ENCODE results near the gene TACR2.

TACR2 gene

DNA sequence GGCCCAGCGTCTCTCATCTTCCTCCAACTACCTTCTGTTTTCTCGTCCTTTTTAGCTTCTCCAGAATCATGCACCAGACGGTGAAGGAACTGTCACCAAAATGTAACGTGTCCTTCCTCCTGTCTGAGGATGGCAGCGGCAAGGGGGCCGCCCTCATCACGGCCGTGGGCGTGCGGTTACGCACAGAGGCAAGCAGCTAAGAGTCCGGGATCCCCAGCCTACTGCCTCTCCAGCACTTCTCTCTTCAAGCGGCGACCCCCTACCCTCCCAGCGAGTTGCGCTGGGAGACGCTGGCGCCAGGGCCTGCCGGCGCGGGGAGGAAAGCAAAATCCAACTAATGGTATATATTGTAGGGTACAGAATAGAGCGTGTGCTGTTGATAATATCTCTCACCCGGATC, 15.8 kb downstream of the TACR2 start:
- no peak for DNase-seq

DNA sequence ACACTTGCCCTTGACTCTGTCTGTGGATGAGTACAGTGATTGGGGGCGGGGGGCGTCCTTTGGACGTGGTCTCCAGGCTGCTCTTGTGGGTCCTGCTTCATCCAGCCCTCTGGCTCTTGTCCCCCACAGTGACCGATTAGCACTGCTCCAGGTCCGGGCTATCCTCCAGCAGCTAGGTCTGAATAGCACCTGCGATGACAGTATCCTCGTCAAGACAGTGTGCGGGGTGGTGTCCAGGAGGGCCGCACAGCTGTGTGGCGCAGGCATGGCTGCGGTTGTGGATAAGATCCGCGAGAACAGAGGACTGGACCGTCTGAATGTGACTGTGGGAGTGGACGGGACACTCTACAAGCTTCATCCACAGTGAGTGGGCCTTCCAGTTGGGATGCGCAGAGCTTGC, 18.3 kb downstream of the TACR2 start:
- DNase-seq, result no peak

DNA sequence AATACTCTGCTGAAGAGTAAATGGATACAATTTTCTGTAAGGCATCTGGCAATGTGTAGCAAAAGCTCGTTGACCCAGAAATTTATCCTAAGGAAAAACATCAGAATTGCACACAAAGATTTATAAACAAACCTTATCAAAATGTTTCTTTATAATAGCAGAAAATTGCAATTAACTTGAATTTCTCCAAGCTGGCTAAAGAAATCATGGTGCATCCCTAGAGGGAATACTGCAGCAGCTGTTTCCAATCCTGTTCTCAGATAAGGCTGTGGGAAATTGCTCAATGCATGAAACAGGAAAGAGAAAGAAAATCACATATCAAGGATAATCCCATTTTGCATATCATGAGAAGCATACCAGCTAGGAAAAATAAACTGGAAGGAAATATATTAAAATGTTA, 18.7 kb downstream of the TACR2 start:
- DNase-seq, result no peak

DNA sequence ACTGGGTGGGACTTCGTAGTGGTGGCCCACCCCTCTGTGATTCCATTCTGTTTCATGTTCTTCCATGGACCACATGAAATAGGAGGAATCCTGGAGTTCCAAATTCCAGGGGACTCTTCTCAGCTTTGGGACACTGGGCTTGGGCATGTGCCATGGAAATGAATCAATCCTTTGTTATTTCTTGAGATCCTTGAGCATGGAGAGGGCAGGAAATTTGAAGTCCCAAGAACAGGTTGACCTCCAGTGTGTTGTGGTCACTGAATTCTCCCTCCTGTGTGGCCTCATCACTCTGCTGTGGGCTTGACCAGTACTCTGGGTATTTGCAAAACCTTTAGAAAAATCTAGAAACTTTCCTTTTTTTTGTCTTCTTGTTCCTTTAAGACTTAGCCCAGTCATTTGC, 22.7 kb downstream of the TACR2 start:
- DNase-seq, result no peak

DNA sequence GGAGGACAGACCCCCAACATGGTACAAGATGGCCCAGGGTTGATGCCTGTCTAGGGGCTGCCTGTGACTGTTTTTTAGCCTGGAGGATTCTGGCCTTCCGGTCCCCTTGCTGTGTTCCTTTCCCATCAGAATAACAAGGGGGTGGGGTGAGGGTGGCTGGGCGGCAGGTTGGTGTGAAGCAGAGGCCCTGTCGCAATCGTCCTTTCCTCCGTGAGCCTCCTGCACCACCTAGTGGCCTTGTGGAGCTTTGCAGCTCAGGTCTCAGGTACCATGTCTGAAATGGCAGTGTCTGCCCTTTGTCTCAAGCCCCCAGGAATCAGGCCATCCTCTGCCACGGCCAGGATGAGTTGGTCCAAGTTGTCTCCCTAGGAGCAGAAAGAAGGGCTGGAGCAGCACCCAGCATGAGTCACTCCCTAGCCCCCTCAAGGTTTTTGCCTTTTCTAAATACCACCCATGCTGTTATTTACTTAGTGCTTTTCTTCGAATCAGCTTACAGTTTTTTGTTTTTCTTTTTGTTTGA, 24.2 kb downstream of the TACR2 start:
- peak; percentile 69 to 86 (median 73) for DNase-seq

DNA sequence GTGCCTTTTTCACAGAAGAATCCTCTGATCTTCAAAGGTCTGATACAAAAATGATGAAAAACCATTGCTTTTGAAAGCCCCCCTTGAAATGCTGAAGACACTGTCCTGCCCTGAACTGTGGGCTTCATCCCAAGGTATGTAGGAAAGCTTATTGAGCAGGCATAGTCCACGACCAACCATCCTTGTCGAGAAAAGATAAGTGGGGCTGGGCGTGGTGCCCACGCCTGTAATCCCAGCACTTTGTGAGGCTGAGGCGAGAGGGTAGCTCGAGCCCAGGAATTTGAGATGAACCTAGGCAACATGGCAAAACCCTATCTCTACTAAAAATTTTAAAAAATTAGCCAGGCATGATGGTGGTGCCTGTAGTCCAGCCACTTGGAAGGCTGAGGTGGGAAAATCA, 25.6 kb downstream of the TACR2 start:
- DNase-seq, result no peak

DNA sequence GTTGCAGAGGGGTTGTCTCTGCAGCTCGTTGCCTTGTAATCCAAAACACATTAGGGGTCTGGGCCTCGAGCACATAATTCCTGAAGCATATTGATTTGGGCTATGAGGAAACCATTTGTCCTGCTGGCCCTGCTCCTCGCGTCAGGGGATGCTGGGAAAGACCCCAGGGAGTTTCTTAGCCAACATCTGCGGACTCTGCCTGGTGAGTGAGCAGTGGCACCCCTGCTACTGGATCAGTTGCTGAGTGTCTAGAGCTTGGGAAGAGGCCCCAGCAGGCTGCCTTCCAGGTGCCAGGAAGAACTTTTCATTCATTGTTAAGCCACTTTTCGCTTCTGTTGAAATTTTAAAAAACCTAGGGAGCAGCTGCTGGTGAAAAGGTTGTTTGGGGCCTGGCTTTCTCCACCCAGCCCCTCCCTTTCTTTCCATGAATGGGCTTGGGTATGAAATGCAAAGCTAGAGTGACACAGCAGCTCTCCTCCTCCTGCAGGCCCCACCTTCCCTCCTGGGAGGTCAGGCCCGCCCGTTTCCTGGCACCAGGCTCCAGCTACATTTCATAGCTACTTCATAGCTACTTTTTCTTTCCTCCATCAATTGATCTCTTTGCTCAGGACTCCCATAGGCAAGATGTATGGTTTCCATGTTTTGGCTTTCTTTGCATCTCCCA, 26.8 kb downstream of the TACR2 start:
- DNase-seq, result no peak

DNA sequence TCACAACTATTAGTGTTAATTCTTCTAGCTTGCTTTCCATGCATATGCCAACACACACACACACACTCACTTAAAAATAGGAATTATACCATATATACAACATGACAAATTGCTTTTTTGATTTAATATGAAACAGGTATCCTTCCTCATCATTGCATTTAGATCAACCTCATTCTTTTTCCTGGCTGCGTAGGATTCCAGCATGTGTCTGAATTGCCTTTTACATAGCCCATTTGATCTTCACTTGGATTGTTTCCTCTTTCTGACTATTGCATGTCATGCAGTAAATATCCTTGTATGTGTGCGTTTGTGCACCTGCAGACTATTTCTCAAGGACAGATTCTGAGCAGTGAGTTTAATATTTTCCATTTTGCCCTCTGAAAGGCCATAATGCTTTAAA, 28.2 kb downstream of the TACR2 start:
- no peak for DNase-seq

DNA sequence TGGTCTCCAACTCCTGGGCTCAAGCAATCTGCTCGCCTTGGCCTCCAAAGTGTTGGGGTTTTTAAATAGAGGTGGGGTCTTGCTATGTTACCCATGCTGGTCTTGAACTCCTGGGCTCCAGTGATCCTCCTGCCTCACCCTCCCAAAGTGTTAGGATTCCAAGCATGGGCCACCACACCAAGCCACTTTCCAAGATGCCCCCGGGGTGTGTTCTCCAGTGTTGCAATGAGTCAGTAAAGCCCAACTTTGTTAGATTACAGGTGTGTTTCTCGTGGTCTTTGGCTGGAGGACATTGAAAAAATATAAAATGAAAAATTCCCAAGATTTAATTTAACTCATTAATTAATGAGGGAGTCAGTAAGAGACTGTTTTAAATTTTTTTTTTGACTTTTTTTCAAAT, 29.2 kb downstream of the TACR2 start:
- DNase-seq, result no peak

DNA sequence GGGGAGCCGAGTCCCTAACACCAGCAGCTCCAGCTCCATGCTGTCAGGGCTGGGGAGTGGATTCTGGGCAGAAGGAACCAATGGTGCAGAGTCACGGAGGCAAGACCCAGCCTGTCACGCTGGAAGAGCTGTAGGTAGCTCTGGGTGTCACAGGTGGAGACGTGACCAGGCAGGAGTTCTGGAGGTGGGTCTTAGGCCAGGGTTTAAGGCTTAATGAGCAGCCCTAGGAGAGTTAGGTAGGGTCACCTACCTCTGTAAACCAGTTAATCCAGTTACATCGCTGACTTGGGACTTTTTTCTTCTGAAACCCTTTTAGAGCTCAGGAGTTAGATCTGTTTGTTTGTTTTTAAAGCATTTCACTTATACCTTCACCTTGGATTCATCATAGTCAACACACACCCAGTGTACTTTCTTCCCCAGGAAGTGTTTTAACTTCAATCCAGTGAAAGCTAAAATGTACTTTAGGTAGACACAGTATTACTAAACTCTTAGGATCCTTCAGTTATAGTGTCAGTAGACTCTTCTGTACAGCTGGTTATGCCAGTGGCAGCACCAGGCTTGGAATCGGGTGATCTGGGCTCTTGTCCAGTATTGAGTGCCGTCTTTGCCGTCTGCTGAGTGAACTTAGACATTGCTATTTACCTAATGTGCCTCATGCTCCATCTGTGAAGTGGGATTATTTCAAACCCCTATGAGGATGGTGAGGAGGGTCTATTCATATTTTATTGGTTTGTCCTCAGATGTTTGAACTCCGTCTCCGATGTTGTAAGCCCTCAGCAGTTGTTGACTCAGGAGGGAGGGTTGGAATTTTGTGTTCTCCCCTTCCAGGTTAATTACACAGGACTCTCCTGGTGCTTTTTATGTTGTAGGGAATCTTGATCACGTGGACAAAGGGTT, 31.0 kb downstream of the TACR2 start:
- no peak for DNase-seq

DNA sequence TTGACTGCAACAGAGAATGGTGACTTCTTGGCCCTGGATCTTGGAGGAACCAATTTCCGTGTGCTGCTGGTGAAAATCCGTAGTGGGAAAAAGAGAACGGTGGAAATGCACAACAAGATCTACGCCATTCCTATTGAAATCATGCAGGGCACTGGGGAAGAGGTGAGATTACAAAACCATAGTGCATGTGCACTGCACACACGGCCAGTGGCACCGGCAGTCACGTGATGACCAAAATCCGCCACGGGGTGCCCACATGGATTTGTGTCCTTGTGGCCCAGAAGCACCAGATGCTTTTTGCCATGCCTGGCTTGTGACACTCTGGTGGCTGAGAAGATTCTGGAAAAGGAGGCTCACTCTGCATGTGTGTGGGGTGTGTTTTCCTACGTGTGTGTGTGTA, 32.4 kb downstream of the TACR2 start:
- no peak for DNase-seq

DNA sequence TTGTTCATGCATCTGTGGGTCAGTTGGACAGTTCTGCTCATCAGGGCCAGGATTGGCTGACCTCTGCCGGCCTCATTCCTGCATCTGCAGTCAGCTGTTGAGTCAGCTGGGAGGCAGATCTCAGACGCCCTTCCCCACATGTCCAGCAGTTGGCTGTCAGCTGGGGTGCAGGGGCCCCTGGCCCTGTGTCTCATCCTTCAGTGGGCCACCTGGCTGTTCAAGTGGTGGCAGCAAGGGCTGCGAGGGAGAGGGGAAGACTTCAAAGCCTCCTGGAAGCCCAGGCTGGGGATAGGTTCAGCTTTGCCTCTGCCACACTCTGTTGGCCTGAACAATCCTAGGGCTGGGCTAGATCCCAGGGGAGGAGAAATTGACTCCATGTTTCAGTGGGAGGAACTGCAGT, 33.2 kb downstream of the TACR2 start:
- no peak for DNase-seq

DNA sequence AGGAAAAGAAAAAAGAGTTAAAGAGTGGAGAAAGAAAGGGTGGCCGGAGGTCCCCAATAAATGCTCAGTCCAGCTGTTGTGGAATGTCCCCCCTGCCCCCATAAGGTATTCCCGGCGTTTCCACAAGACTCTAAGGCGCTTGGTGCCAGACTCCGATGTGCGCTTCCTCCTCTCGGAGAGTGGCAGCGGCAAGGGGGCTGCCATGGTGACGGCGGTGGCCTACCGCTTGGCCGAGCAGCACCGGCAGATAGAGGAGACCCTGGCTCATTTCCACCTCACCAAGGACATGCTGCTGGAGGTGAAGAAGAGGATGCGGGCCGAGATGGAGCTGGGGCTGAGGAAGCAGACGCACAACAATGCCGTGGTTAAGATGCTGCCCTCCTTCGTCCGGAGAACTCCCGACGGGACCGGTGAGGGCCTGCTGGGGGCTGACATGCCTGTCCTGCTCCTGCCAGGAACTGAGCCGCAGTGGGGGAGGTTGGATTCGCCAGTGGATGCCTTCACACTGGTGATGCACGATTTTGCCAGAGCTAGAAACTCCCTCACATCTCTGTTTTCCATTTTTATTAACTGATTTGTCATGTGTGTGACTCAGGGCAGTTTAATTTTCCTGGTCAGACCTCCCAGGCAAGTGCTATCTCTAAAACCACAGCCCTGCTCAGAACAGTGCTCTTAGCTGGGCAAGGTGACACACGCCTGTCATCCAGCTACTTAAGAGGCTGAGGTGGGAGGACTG, 34.2 kb downstream of the TACR2 start:
- DNase-seq, result no peak

DNA sequence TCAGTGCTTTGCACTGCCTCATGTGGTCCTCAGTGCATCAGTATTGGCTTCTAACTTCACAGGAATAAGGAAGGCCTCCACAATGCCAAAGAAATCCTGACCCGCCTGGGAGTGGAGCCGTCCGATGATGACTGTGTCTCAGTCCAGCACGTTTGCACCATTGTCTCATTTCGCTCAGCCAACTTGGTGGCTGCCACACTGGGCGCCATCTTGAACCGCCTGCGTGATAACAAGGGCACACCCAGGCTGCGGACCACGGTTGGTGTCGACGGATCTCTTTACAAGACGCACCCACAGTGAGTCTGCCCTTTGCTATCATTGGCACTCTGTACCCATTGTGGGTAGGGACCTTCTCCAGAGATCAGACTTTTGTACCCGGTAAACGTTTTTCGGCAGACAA, 36.9 kb downstream of the TACR2 start:
- DNase-seq, result no peak

DNA sequence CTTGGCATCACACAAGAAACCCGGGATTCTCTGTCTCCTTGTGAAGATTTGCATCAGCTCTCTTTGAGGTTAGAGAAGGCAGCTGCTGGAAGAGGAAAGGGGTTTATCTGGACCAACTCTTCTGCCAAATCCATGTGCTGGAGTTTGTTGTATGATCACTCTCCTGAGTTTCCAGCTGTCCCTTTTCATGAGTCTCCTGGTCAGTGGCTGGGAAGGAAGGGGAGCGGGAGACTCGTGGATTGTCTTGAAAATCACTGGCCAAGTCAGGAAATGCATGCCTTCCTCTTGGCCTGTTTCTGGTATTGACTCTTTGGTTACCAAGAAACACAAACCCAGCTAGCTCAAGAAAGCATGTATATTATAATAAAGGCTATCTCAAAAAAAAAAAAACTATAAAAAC, 38.8 kb downstream of the TACR2 start:
- DNase-seq, result no peak

DNA sequence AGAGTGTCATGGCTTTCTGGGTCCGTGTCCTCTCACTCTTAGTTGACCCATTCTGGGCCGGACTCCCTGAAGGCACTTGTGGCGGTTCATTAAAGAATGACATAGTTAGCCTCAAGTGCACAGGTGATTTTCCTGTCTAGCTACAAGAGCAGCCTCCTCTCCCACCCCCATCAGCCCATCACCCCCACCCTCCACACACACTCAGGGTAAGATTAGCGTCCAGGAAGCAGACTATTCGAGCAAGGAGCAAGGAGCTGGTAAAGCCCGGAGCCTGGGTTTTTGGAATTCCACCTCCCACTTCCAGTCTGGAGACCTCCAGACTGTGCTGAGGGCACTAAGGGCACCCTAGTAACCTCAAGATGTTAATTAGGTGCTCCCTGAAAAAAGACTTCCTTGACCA, 39.5 kb downstream of the TACR2 start:
- DNase-seq, result no peak

DNA sequence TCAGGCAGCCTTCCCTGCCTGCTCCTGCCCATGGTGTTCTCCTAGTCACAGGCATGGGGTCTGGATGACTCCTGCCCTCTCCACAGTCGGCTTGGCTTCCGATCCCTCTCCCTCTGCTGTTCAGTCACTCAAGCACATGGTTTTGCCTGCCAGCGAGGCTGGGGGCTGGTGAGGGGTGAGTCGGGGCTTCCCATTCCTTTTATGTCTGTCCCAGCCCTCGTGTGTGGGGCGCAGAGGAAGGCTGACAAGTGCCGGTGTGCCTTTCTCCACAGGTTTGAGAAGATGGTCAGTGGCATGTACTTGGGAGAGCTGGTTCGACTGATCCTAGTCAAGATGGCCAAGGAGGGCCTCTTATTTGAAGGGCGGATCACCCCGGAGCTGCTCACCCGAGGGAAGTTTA, 40.1 kb downstream of the TACR2 start:
- no peak for DNase-seq

DNA sequence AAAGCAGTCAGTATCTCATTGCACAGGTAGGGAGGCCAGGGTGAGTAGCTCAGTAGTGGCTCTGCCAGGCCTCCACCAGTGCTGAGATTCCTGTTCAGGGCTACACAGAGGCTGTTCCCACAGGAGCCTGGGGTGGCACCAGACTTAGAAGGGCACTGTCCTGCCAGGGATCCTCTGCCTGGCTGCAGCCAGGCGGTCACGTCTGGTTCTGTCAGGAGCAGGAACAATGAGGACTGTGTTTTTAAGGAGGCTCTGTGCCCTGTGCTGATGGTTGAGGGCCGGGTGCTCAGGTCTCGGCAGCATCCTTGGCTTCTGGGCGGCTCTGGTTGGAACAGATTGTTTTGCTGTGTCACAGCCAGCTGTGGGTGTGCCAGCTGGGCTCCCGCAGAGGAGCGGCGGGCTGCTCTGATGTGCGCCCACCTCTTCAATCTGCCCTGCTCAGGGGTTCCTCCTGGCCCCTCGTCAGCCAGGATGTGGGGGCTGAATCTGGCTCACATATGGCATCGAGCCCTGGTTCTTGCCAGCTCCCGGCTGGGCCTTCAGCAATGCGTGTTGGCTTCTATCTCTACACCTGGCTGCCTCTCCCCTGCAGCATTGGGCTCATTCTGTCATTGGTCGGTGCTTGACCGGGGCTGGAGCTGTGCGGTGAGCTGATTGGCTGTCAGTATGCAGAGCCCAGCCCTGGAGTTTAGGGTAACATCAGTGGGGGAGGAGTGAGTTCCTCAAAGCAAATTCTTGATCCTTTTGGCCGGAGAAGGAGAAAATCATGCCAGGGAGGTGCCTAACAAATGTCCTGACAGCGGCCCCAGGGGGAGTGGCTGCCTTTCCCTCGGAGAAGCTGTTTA, 41.2 kb downstream of the TACR2 start:
- DNase-seq, result no peak

DNA sequence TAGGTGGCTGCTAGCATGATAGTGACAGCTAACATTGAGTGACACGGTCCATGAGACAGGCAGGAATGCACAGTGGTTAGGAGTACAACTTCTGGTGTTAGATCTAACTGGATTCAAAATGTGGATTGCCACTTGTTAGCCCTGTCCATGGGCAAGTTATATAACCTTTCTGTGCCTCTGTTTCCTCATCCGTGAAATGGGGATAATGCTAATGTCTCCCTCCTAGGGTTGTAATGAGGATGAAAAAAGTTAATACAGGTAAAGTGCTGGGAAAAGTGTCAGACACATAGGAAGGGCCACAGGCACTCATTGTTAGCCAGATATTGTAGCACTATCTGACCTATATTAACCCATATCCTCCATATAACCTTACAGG, 41.8 kb downstream of the TACR2 start:
- no peak for DNase-seq

DNA sequence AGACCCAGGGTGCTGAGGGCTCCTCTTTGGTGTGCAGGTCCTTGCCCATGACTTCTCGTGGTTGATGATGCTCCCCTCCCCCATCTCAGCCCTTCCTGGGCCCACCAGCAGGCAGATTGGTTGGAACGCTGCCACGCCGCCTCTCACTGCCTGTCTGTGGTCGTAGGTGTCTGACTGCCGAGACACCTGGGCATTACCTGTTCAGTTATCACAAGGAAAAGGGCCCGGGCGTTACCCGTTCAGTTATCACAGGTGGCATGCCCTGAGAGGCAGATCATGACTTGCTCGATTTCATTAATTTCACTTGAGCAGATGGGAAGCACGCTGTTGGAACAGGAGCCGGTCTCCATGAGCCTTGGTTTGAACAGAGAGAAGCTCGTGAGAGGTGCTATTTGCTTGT, 42.5 kb downstream of the TACR2 start:
- no peak for DNase-seq

DNA sequence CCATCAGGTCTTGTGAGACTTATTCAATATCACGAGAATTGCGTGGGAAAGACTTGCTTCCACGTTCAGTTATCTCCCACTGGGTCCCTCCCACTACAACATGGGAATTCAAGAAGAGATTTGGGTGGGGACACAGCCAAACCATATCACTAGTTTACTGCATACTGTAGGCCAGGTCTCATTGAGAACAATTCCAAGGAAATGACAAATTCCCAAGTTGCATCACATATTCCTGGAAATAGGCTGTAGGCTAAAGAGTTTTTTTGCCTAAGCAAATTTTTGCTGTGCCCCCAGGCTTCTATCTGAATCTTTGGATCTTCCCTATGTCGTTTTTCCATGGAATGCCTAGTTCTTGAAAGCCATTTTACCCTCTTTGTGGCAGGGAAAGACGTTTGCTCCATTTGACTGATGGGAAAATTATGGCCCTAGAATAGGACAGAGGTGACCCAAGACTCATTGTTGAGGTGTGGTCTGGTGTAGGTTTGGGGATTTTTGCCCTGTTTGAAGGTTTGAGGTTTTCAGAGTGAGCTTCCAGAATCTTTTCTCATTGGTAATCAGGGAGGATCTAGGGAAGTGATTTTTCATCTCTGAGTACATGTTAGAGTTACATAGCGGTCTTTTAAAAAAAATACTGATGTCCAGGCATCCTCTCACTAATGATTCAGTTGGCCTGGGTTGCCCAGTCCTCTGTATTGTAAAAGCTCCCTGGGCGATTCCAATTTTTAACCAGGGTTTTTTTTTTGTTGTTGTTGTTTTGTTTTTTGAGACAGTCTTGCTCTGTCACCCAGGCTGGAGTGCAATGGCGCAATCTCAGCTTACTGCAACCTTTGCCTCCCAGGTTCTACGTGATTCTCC, 44.4 kb downstream of the TACR2 start:
- DNase-seq, result no peak

DNA sequence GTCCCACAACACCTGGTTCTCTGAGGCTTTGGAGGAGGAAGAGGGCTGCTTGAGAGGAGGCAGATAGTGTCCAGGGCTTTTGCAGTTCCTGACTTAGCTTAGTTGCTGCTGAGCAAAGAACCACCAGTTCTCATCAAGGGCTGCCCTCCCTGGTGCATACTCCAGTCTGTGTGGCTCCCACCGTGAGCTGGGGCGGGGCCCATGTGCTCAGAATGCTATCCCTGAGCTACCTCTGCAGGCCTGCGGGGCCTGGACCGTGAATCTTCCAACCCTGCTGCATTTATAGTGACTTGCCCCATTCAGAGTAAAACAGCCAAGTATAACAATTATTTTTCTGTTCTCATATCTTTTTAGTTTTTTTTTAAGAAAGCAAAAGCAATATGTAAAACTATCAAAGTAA, 49.2 kb downstream of the TACR2 start:
- no peak for DNase-seq
